DMS153 (cell line): Measurements from ENCODE around the gene MAP7D2.
"Not testable (repeated sequence)": the region's sequence is repeated elsewhere in the genome, so short reads cannot be mapped to it uniquely, and the experiment has no call there.

ENCODE experiments used
- DNase-seq: peaks from one replicate; lab custom pipeline; 2025; lab: John Stamatoyannopoulos, UW

The MAP7D2 gene

DNA sequence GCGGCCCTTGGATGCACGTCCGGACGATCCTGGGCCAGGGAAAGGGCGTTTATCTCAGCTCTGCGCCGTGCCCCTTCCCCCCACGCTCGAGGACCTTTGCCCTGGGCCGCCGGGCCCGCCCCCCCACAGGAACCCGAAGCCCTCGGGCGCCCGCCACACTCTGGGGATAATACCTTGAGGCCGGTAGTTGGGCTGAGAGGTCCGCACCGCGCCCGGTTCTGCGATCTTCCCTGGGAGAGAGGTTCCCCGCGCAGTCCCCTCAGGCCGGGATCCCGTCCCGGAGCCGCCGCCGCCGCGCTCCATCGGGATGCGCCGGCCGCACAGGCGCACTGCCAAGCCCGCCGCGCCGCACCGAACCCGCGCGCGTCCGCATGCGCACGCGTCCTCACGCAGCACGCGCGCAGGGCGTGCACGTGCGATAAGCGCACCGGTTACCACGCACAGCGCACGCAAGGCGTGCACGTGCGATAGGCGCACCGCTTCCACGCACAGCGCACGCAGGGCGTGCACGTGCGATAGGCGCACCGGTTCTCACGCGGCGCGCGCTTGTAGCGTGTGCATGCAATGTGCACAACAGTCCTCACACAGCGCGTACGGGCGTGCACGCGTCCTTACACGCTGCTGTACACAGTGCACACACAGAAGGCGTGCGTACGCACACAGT lies at the start of gene MAP7D2:
Gene MAP7D2, minus strand, starts transcription at position 331 of the 664 bp plus-strand sequence. Its CDS starts 28 bp downstream, at position 303.
- DNase-seq: no peak

DNA sequence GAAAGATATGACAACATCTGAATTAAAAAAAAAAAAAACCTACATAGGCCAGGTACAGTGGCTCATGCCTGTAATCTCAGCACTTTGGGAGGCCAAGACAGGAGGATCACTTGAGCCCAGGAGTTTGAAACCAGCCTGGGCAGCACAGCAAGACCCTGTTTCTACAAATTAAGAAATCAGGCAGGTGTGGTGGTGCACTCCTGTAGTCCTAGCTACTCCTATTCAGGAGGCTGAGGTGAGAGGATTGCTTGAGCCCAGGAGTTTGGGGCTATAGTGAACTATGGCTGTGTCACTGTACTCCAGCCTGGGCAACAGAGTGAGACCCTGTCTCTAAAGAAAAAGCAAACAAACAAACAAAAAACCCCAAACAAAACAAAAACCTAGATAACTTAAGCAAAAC lies 45.8 kb upstream of the MAP7D2 start:
- not testable (repeated sequence) for DNase-seq

DNA sequence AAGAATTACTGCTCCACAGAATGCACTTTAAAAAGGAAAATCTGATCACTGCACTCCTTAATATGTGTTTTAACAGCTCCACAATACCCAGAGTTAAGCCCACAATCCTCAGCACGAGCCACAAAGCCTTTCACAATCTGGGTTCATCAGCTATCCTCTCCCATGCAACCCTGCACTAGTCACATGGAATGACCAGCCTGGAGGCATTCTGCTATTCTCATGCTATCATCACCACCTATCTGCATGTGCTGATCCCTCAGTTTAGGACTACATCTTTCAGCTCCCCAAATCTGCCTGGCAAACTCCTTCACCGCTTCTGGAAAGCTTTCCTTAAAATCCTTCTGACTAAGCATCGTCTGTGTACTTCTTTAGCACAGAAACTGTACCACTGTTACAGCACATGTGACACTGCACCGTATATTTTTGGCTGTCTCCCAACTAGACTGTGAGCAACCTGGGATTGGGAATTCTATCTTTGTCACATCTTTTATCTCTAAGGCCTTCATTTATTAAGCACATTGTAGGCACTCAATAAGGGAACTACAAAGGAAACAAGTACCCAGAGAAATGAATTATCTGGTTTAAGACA lies 43.2 kb upstream of the MAP7D2 start:
- no peak for DNase-seq

DNA sequence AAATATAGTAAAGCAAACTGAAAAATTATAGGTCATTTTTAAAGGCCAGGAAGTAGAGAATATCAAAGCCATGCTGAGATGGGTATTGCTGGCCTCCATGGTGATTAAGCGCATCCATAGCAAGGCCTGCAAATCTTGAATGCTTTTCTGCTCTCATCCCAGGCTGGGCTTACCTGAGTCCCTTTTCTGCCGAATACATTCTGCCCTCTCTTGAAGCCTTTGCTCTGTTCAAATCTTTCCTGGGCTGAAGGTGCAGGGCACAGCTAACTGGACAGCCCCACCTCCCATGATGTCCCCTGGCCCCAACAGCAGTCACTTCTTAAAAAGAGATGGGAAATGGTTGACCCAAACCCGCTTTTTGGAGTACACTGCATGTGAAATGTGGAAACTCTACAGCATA lies 35.0 kb upstream of the MAP7D2 start:
- no peak for DNase-seq

DNA sequence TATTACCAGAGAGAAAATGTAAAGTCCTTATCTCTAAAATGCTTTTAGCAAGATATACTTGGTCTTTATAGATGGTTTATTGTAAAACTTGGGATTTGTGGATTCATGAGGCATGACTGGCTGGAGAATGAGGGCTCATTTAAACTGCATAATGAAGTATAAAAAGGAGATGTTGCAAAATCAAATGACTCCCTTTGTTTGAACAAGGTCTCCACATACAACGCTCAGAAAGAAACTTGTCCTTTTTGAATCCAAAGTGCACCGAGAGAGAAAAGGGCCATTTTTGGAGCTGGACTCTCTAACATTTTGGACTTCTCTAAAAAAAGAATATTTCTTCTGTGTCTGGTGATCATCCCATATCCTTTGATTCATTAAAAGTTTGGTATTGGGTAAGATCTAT lies 32.6 kb upstream of the MAP7D2 start:
- no peak for DNase-seq

DNA sequence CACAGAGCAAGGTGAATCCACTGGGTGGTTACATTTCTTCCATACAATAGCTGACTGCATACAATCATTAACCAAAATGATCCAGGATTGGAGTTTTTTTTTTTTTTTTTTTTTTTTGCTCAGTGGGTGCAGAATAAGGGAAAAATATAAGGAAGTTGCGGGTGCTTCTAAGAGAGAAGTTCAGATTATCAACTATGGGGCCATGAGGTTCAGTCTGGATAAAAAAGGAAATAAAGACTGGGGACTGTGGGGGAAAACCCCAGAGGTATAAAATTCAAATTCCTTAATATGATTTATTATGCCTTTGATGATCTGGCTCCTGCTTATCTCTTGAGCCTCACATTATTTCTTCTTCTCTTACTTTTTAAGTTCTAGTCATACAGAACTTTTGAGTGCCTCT lies 30.9 kb upstream of the MAP7D2 start:
- DNase-seq: no peak

DNA sequence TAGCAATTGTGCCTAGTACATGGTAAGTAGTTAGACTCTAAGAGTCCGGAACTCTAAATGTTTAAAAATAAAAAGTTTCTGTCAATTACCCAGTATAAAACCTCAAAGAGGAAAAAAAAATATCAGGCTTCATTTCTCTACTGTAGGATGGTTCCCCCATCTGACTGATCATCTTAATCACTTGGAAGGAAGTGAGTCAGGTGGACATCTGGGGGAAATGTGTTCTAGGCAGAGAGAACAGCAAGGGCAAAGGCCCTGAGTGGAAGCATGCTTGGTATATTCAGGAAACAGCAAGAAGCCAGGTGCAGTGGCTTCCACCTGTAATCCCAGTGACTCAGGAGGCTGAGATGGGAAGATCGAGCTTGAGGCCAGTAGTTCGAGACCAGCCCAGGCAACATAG lies 27.8 kb upstream of the MAP7D2 start:
- DNase-seq: no peak

DNA sequence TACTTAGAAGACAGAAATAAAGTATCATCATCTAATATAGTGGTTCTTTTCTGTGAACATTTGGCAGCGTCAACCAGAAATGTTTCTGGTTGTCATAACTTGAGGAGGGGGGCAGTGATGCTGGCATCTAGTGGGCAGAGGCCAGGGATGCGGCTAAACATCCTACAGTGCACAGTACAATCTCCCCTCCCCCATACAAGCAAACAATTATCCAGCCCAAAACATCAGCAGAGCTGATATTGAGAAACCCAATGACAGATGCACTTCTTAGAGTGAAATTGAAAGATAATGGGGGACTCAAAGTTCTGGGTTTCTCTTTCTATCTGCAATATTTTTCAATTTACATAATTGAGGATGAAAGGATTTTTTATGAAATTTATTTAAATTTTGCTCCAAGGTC lies 26.9 kb upstream of the MAP7D2 start:
- DNase-seq: no peak

DNA sequence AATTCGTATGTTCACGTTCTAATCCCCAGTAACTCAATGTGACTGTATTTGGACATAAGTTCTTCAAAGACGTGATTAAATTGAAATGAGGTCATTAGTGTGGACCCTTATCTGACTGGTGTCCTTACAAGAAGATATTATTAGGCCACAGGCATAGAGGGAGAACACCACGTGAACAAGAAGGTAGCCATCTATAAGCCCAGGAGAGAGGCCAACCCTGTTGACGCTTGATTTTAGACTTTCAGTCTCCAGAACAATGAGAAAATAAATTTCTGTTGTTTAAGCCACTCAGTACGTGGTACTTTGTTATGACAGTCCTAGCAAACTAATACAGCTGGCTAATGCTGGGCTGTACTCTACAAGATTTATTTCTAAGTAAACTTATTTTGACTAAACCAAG lies 26.4 kb upstream of the MAP7D2 start:
- no peak for DNase-seq

DNA sequence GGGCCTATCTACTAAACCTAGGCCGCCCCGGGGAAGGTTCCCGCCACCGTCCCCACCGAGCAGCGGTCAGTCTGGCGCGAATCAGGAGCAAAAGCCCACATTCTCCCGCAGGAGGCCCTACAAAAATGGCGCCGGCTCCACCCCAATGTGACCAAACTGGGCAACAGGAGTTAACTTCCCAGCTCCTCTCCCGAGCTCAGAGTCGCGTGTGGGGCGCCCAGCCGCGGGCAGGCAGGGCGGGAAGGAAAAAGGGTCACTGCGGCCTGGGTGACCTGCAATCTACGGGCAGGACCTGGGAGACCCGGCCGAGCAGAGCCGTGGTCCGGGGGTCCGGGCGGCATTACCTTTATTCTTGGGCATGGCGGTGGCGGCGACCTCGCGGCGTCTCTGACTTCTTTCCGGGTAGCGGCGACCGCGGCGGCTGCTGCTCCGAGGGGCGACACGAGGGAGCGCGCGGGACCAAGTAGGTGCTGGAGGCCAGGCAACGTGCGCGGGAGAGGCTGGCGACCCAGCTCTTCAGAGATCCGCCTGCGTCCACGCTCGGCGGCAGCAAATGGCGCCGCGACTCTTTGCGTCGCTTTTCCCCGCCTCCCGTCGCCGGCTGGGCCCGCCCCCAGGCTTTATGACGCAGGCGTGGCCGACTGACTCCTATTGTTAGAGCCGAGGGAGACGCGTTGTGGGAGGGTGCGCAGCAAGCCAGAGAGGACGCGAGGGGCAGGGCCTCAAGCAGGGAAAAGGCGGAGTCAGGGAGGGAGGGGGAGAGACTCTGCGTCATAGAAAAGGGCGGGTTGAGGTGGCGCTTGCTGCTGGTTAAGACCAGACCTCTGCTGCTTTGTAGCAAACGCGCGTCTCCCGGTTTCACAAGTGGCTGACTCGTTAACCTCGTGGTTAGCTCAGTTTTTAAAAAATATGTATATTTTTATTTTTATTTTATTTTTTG lies 24.8 kb upstream of the MAP7D2 start, which contains the start of gene EIF1AX:
Gene EIF1AX, minus strand, starts transcription at position 558 of the 940 bp plus-strand sequence. Its CDS starts 198 bp downstream, at position 360.
- peak; percentile 94 for DNase-seq

DNA sequence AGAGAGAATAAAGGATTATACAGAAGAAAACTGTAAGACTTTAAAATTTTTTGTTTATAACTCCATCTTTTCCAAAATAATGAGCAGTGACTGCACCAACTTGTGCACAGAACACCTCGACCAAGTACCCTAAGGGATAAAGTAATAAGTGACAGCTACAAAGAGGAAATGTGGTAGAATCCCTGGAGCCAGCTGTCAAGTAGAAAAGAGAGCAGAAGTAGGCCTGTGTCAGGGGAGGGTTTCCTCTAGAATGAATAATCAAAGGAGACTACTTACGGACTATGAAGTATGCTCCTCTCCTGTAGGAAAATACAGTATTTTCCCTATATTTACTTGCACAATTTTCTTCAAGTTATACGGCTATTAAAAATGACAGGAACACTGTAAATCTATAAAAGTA lies 23.7 kb upstream of the MAP7D2 start:
- DNase-seq: no peak

DNA sequence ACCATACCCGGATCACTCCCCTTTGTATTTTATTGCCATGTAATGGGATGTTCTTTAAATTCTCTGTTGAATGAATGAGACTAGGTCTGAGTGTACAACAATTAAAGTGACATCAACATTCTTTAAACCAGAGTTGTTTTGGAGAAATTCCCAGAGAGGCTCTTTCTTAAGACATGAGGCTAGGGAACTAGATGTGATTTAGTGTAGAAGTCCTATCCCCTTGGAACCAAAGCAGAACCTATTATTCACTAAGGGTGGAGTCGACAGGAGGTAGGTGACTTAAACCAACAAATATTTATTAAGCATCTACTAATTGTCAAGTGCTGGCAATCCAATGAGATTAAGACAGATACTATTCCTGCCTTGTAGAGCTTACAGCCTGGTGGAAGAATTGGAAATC lies 23.3 kb upstream of the MAP7D2 start:
- no peak for DNase-seq

DNA sequence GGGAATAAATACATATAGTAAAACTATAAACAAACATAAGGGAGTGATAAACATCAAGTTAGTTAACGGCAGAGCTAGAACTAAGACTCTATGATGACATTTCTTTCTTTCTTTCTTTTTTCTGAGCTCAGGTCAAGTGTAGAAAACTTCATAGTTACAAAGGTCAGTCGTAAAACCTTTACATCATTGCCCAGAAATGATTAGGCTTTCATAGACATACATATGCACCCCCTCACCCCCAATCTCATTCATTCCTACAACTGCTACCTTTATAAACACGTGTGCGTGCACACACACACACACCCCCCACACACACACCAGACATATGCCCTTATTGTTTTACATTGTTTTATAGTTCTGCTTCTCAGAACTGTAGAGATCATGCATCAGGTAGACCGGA lies 19.2 kb upstream of the MAP7D2 start:
- no peak for DNase-seq

DNA sequence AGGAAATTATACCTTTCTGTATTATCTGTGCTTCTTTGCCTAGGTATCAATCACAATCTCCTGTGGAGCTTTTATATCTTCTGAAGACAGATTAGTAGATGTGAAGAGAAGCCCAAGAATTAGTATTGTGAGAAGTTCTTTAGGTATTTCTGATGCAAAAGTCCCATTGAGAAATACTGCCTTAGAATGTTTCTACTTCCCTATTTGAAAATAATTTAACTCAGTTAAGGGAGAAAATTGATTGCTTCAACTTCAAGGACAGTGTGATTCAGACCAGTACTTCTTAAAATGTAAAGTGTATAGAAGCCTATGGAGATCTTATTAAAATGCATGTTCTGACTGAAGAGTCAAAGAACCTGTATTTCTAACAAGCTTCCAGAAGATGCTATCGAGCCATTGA lies 16.0 kb upstream of the MAP7D2 start:
- DNase-seq: no peak

DNA sequence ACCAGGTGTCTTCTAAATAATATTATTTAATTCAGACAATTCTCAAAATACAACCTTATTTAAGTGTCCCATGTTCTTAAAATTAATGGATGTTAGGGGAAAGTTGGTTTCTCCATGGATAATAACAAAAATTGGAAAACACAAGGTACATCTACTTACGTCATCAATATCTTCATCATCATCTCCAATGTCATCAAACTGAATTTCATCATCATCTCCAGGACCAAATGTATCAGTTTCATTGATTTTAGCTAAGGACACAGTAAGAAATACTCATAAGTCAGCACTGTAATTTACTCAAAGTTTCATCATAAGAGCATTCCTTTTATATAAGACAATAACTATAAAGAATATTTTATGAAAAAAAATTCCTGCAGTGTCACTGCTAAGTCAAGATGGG lies 13.7 kb upstream of the MAP7D2 start:
- no peak for DNase-seq

DNA sequence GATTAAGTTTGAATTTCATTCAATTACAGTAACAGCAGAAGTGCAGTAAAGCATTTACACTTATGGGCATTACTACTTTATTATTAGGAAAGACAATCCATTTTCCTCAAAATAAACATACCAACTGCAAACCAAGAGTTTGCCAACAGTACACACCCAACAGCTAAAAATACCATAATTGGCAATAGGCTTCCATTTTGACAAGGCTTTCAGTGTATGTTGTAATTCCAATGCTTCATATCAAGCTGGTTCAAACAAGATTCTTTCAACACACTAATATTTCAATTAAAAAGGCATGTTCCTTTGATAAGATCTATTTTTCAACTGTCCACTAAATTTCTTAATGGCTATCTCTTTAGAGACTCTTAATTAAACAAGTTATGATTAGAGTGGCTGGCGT lies 12.8 kb upstream of the MAP7D2 start:
- DNase-seq: no peak

DNA sequence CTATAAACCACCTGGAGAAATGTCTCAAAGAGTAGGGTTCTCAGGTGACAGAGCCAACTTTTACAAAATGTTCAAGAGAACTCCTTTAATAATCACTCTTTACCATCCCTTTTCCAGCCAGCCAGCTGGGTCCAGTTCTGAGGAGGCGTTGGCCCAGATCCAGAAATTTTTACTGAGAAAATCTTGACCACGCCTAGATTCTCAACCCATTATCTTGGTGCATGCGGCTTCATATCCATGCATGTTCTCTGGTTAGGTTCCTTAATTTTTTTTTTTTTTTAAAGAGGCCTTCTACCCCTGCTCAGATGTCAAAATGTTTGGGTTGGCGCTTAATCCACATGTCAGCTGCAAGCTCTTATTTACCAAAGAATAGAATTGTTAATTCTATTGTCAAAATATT lies 12.0 kb upstream of the MAP7D2 start:
- DNase-seq: no peak

DNA sequence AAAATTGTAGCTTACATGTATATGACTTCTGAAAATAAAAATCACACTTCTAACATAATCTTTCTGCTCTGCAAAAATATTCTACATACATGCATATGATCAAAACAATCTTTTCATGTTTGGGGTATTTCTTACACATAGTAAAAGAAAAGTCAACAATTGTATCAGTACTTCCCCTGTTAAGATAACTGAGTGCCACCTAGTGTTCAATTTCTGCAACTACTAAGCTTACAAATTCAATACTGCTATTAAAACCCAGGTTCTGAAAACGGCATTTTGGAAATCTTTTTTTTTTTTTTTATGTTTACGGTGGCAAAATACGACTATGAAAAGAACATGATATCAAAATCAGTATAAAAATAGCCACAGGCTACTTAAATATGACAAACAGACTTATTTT lies 10.7 kb upstream of the MAP7D2 start:
- not testable (repeated sequence) for DNase-seq

DNA sequence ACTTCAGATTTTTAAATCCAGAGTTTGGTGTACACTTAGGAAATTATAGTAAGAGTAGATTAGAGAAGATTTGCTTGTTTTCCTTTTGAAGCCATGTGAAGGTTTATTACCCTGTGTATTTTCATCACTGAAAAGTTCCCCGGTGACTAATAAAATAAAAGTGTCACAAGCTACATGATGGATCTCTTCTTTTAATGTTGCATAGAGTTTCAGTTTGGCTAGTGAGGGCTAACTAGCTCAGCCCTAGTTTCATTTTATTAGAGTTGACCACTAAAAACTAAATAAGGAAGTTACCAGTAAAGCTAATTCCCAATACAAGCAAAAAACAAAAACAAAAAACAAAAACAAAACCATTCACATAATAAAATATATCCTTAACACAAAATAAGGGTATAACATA lies 10.1 kb upstream of the MAP7D2 start:
- not testable (repeated sequence) for DNase-seq

DNA sequence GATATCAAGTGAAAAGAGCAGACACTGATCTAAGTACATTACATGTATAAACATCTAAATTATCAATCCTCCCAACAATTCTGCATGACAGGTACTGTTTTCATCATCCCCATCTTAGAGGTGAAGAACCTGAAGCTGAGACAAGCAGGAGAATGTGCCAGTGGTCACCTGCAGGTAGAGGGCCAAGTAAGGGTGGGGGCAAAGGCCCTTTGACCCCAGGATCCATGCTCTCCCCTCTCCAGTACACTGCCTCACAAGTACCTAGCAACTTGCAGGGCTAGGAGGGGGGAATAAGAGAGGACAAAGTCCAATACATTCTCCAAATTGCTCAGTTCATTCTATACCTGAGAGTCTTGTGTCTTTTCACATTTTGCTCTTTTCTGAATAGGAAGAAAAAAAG lies 8.3 kb upstream of the MAP7D2 start:
- no peak for DNase-seq

DNA sequence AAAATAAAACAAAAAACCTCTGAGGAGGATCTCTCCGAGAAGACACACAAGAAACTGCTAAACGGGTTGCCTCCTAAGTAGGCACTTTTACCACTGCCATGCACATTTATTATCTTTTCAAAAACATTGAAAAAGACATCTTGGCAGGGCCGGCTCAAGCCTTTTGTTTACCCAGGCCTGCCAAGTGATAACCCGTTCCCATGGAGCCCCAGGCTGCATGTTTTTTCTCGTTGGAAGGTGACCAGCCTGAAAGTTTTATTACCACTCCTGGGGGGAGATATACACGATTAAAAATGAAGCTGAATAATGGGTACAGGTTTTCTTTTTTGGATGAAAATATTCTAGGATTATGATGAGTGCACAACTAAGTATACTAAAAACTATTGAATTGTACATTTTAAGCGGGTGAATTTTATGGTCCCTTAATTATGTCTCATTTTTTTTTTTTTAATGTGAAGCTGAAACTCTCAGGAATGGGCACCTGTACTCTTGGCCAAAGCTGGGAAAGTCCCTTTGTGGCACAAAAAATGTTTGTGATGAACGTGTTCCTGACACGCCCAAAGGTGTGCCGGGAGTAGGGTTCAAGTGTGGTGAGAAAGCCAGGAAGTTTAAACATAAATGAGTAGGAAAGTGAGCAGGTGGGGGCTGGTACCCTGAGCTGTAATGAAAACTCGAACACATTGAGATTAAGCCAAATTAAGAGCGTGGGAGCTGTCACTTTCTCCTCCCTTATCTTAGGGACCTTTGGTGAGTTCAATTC lies 1.5 kb upstream of the MAP7D2 start:
- DNase-seq: peak; percentile 11

DNA sequence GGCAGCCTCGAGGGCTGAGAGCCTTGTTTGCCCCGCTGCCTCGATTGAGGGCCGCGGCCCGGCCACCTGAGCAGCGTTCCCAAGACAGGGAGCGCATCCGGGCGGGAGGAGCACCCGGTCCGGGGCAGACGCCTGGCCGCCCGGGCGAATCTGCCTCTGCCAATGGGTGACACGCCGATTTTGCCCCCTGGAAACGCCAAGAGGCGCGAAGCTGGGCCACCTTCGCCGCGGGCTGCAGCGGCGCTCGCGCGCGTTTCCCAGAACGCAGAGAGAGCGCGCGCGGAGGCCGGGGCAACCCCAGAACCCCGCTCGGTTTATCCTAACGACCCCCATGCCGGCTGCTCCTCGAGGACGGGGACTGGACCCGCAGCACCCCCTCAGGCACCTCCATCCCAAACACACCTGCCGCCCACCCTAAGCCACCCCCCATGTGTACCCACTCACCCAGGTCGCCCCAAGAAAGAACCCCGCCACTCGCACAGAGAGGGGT lies 575 bp downstream of the MAP7D2 start:
- no peak for DNase-seq
